K562 treated with DMSO at 1 percent for 12 hours (cell line): ENCODE measurements around the gene IL10RB. TPM values are rescaled to one million over a fixed set of nuclear protein-coding genes. Genes with fewer than 3 reads are reported as not detected.

ENCODE experiments used
- total RNA-seq: library from RNA; unstranded; fragments of 300-600 nt; gene quantifications from 2 replicates; pipeline ENCODE4 v1.2.3, GENCODE V29; 2022; ENCODE audit not compliant: insufficient read depth

IL10RB gene
- 32.4 and 41.1 TPM in 2 replicates for total RNA-seq

GRCh38 chr21:33266050-33266788 lies at the start of gene IL10RB:
Gene IL10RB (plus strand): TSS chr21:33266367. CDS start chr21:33266466, 99 bp downstream.

GRCh38 chr21:33229784-33230544 lies 36.2 kb upstream of the IL10RB start, which contains the start of gene IFNAR2:
Gene IFNAR2 (plus strand): TSS chr21:33229938. CDS start chr21:33241923, 11,985 bp downstream.

GRCh38 chr21:33324291-33325221 lies 58.4 kb downstream of the IL10RB start, which contains the start of gene IFNAR1:
Gene IFNAR1 (plus strand): TSS chr21:33324970. CDS start chr21:33325056, 86 bp downstream.

Other genes starting within 250 kb of the IL10RB start
- not detected in 2 replicates for gene OLIG2, start 240.4 kb upstream of the IL10RB start, total RNA-seq
- gene OLIG1, start 196.2 kb upstream of the IL10RB start, total RNA-seq = not detected in 2 replicates
- 20.5 and 40.5 TPM in 2 replicates for gene IFNAR2, start 36.4 kb upstream of the IL10RB start, total RNA-seq
- gene IFNAR1, start 58.6 kb downstream of the IL10RB start, total RNA-seq = 17.4 and 36.9 TPM in 2 replicates
- 24.0 and 41.3 TPM in 2 replicates for gene IFNGR2, start 137.0 kb downstream of the IL10RB start, total RNA-seq
- 15.7 and 30.7 TPM in 2 replicates for gene TMEM50B, start 213.6 kb downstream of the IL10RB start, total RNA-seq
- gene DNAJC28, start 225.3 kb downstream of the IL10RB start, total RNA-seq = 0.84 and 1.4 TPM in 2 replicates